HG03280 (cell line): ENCODE results near the gene CABP7.

Experiments used
- ATAC-seq: cut with Tn5 transposase; IDR thresholded peaks from one replicate; pipeline ENCODE4 v1.9.1; 2021; ENCODE audit warnings: mild to moderate bottlenecking, moderate library complexity; ENCODE audit not compliant: unreplicated experiment

The CABP7 gene

GRCh38 chr22:29702000-29702930, 17.5 kb upstream of the CABP7 start:
- ATAC-seq, result no peak

GRCh38 chr22:29702931-29703501, 16.8 kb upstream of the CABP7 start:
- no peak for ATAC-seq

- ATAC-seq, result no peak
Measured at GRCh38 chr22:29703569-29704195, 16.1 kb upstream of the CABP7 start.

GRCh38 chr22:29704528-29705285, 15.1 kb upstream of the CABP7 start:
- no peak for ATAC-seq

GRCh38 chr22:29705651-29706050, 14.2 kb upstream of the CABP7 start:
- ATAC-seq, result no peak

GRCh38 chr22:29706486-29706885, 13.3 kb upstream of the CABP7 start:
- ATAC-seq, result no peak

- ATAC-seq, result no peak
Measured at GRCh38 chr22:29707010-29707409, 12.8 kb upstream of the CABP7 start.

- ATAC-seq, result no peak
Measured at GRCh38 chr22:29707471-29707870, 12.3 kb upstream of the CABP7 start.

- no peak for ATAC-seq
Measured at GRCh38 chr22:29710193-29710592, 9.6 kb upstream of the CABP7 start.

- no peak for ATAC-seq
Measured at GRCh38 chr22:29710922-29711593, 8.7 kb upstream of the CABP7 start.

GRCh38 chr22:29712119-29712518, 7.7 kb upstream of the CABP7 start:
- ATAC-seq, result no peak

GRCh38 chr22:29713156-29713727, 6.6 kb upstream of the CABP7 start:
- ATAC-seq, result no peak

GRCh38 chr22:29715240-29715639, 4.6 kb upstream of the CABP7 start:
- no peak for ATAC-seq

- ATAC-seq, result no peak
Measured at GRCh38 chr22:29715705-29716104, 4.1 kb upstream of the CABP7 start.

- ATAC-seq, result no peak
Measured at GRCh38 chr22:29716814-29717545, 2.8 kb upstream of the CABP7 start.

GRCh38 chr22:29717789-29718188, 2.0 kb upstream of the CABP7 start:
- no peak for ATAC-seq

- ATAC-seq, result no peak
Measured at GRCh38 chr22:29718949-29719898, 579 bp upstream of the CABP7 start.

- no peak for ATAC-seq
Measured at GRCh38 chr22:29720811-29721323, 1.1 kb downstream of the CABP7 start.
